Muscle layer of colon (tissue), 2 donors: Measurements from ENCODE around the gene KLK8.

Experiments
- H3K27ac ChIP-seq: one replicate; pipeline ENCODE4 v1.7.0; 2013; ENCODE audit warnings: low read depth, mild to moderate bottlenecking, low read length, moderate library complexity
- H3K27me3 ChIP-seq, 2 donors: one replicate each; pipeline ENCODE4 v1.7.0; 2013; ENCODE audit warnings: low read length in 2 of 2, mild to moderate bottlenecking in 2 of 2; ENCODE audit not compliant: insufficient read depth in 2 of 2, control insufficient read depth in 1 of 2
- H3K36me3 ChIP-seq: one replicate; pipeline ENCODE4 v1.7.0; 2013; ENCODE audit warnings: mild to moderate bottlenecking, low read length; ENCODE audit not compliant: insufficient read depth
- H3K4me1 ChIP-seq: one replicate; pipeline ENCODE4 v1.7.0; 2013; ENCODE audit warnings: mild to moderate bottlenecking, low read length; ENCODE audit not compliant: insufficient read depth
- H3K4me3 ChIP-seq, 2 donors: one replicate each; pipeline ENCODE4 v1.7.0; 2013; ENCODE audit warnings: low read length in 2 of 2, low read depth in 1 of 2, mild to moderate bottlenecking in 1 of 2, moderate library complexity in 1 of 2
- H3K9ac ChIP-seq: one replicate; pipeline ENCODE4 v1.7.0; 2013; ENCODE audit warnings: low read length
- H3K9me3 ChIP-seq: one replicate; pipeline ENCODE4 v1.7.0; 2013; ENCODE audit warnings: mild to moderate bottlenecking, low read length
- donor health status: abdominal sarcoma.
- donor health status: Adenocarcinoma of cecum.

KLK8 gene

GRCh38 chr19:51027126-51027806 lies 25.9 kb upstream of the KLK8 start:
- H3K27me3 ChIP-seq, result peaks cover 8 to 21% of the 10 kb centered on the region in 2 donors
- H3K4me1 ChIP-seq, result no peaks in the 10 kb centered on the region
- H3K9me3 ChIP-seq, result no peaks in the 10 kb centered on the region
- no peak overlapping the region for H3K4me3 ChIP-seq
- H3K9ac ChIP-seq, result no peak overlapping the region
- H3K36me3 ChIP-seq, result no peaks in the 10 kb centered on the region
- no peak overlapping the region for H3K27ac ChIP-seq

GRCh38 chr19:51026554-51026831 lies 25.1 kb upstream of the KLK8 start, which contains the start of gene KLK11:
Gene KLK11 (minus strand): TSS chr19:51026616. CDS start chr19:51025631, 985 bp downstream.
- Histone ChIP-seq H3K36me3 (no peaks in the 10 kb centered on the region), H3K4me3 (no peak within 1 kb of the TSS), H3K27ac (no peak within 1 kb of the TSS), H3K9me3 (no peaks in the 10 kb centered on the region), H3K9ac (no peak within 1 kb of the TSS), H3K27me3 (peaks cover 8 to 21% of the 10 kb centered on the region in 2 donors), H3K4me1 (no peaks in the 10 kb centered on the region)

- Histone ChIP-seq H3K9me3 (no peaks in the 10 kb centered on the region), H3K27ac (no peak overlapping the region), H3K36me3 (no peaks in the 10 kb centered on the region), H3K4me1 (no peaks in the 10 kb centered on the region), H3K4me3 (no peak overlapping the region), H3K27me3 (peaks cover 11 to 21% of the 10 kb centered on the region in 2 donors), H3K9ac (no peak overlapping the region)
These were observed 24.6 kb upstream of the KLK8 start for GRCh38 chr19:51025809-51026553.

- no peak overlapping the region for H3K27ac ChIP-seq
- H3K9ac ChIP-seq, result no peak overlapping the region
These were observed 24.0 kb upstream of the KLK8 start for GRCh38 chr19:51025401-51025800.

GRCh38 chr19:51024924-51025323 lies 23.5 kb upstream of the KLK8 start:
- no peaks in the 10 kb centered on the region for H3K9me3 ChIP-seq
- no peaks in the 10 kb centered on the region for H3K36me3 ChIP-seq
- no peak overlapping the region for H3K27ac ChIP-seq
- no peaks in the 10 kb centered on the region for H3K4me1 ChIP-seq
- peaks cover 11 to 26% of the 10 kb centered on the region in 2 donors for H3K27me3 ChIP-seq
- no peak overlapping the region for H3K4me3 ChIP-seq
- no peak overlapping the region for H3K9ac ChIP-seq

More at GRCh38 chr19:51025401-51025800, 24.0 kb upstream of the KLK8 start:
- Histone ChIP-seq H3K27me3 (peaks cover 11 to 22% of the 10 kb centered on the region in 2 donors), H3K4me1 (no peaks in the 10 kb centered on the region), H3K9me3 (no peaks in the 10 kb centered on the region), H3K36me3 (no peaks in the 10 kb centered on the region), H3K4me3 (no peak overlapping the region)

- Histone ChIP-seq H3K9ac (no peak overlapping the region), H3K27me3 (peaks cover 11 to 36% of the 10 kb centered on the region in 2 donors), H3K9me3 (no peaks in the 10 kb centered on the region)
These were observed 22.5 kb upstream of the KLK8 start for GRCh38 chr19:51023946-51024345.

GRCh38 chr19:51022526-51022925 lies 21.1 kb upstream of the KLK8 start:
- Histone ChIP-seq H3K4me3 (no peak overlapping the region), H3K4me1 (no peaks in the 10 kb centered on the region), H3K36me3 (no peaks in the 10 kb centered on the region), H3K27ac (no peak overlapping the region), H3K9ac (no peak overlapping the region), H3K27me3 (peaks cover 12 to 50% of the 10 kb centered on the region in 2 donors), H3K9me3 (no peaks in the 10 kb centered on the region)

More at GRCh38 chr19:51023946-51024345, 22.5 kb upstream of the KLK8 start:
- Histone ChIP-seq H3K4me1 (no peaks in the 10 kb centered on the region), H3K4me3 (no peak overlapping the region), H3K36me3 (no peaks in the 10 kb centered on the region), H3K27ac (no peak overlapping the region)

GRCh38 chr19:51020988-51021651 lies 19.7 kb upstream of the KLK8 start:
- H3K9me3 ChIP-seq, result no peaks in the 10 kb centered on the region
- H3K9ac ChIP-seq, result no peak overlapping the region
- H3K27ac ChIP-seq, result no peak overlapping the region

GRCh38 chr19:51019544-51019925 lies 18.1 kb upstream of the KLK8 start, which contains the start of gene KLK10:
Gene KLK10 (minus strand): TSS chr19:51019709. CDS start chr19:51019130, 579 bp downstream.
- Histone ChIP-seq H3K27me3 (peaks cover 25 to 55% of the 10 kb centered on the region in 2 donors), H3K9me3 (no peaks in the 10 kb centered on the region), H3K27ac (no peak within 1 kb of the TSS), H3K36me3 (no peaks in the 10 kb centered on the region), H3K4me3 (no peak within 1 kb of the TSS), H3K4me1 (no peaks in the 10 kb centered on the region), H3K9ac (no peak within 1 kb of the TSS)

More at GRCh38 chr19:51020988-51021651, 19.7 kb upstream of the KLK8 start:
- H3K4me1 ChIP-seq, result no peaks in the 10 kb centered on the region
- H3K27me3 ChIP-seq, result peaks cover 21 to 51% of the 10 kb centered on the region in 2 donors
- no peaks in the 10 kb centered on the region for H3K36me3 ChIP-seq
- H3K4me3 ChIP-seq, result no peak overlapping the region

- no peaks in the 10 kb centered on the region for H3K4me1 ChIP-seq
- H3K27ac ChIP-seq, result no peak overlapping the region
- no peak overlapping the region for H3K9ac ChIP-seq
- H3K4me3 ChIP-seq, result no peak overlapping the region
- H3K27me3 ChIP-seq, result peaks cover 22 to 58% of the 10 kb centered on the region in 2 donors
- no peaks in the 10 kb centered on the region for H3K36me3 ChIP-seq
- no peaks in the 10 kb centered on the region for H3K9me3 ChIP-seq
These were observed 17.5 kb upstream of the KLK8 start for GRCh38 chr19:51018745-51019543.
